ENCODE measurements around the gene LRRC2.

DNA sequence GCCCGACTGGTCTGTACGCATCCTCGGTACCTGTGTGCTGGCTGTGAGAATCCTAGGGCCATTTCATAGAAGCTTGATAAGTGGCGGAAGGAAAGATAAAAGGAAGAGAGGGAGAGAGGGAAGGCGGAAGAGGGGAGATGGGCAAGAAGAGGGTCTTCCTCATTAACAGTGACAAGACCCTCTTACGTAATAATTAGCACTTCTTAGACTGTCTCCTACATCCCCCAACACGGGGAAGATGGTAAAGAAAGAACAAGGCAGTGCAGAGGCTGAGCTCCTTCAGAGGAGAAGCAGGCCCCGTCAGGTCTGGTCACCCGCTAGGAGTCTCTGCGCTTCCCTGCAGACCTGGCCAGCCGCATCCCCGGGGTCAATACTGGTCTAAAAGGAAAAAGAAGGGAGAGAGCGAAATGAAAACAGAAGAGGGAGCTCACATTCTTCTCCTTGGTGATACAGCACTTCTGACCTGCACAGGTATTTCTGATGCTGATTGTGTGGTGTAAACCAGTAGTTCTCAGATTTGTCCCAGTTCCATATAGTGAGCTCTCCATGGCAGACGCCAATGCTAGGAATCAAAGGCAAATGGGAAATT lies 27.3 kb upstream of the LRRC2 start:
- TF ChIP-seq EZH2 (IDR thresholded peaks at IDR 0.05) = no peak
- TF ChIP-seq POLR2AphosphoS5 (IDR thresholded peaks at IDR 0.05; ENCODE audit: borderline replicate concordance, low read depth, low read length) = no peak

All from SK-N-MC (cell line).